Myocyte (in vitro differentiated cells): ENCODE measurements around the gene CCDC68. TPM values are rescaled to one million over a fixed set of nuclear protein-coding genes. Genes with fewer than 3 reads are reported as not detected.

Experiments used
- DNase-seq: peaks from one replicate; pipeline ENCODE4 v3.0.0-alpha.2; 2012; ENCODE audit warnings: low read depth
- polyA plus RNA-seq: library from polyadenylated mRNA; unstranded; fragments of >200 nt; gene quantifications from one replicate; pipeline ENCODE4 v1.2.1, GENCODE V29; 2012; ENCODE audit warnings: missing spikeins
- total RNA-seq: library from RNA; depleted of rRNA; stranded (reverse); fragments of >200 nt; gene quantifications from 2 replicates; pipeline ENCODE4 v1.2.3, GENCODE V29; 2014

CCDC68 gene, protein sequence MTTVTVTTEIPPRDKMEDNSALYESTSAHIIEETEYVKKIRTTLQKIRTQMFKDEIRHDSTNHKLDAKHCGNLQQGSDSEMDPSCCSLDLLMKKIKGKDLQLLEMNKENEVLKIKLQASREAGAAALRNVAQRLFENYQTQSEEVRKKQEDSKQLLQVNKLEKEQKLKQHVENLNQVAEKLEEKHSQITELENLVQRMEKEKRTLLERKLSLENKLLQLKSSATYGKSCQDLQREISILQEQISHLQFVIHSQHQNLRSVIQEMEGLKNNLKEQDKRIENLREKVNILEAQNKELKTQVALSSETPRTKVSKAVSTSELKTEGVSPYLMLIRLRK
- total RNA-seq, result not detected in 2 replicates
- polyA plus RNA-seq, result not detected

DNA sequence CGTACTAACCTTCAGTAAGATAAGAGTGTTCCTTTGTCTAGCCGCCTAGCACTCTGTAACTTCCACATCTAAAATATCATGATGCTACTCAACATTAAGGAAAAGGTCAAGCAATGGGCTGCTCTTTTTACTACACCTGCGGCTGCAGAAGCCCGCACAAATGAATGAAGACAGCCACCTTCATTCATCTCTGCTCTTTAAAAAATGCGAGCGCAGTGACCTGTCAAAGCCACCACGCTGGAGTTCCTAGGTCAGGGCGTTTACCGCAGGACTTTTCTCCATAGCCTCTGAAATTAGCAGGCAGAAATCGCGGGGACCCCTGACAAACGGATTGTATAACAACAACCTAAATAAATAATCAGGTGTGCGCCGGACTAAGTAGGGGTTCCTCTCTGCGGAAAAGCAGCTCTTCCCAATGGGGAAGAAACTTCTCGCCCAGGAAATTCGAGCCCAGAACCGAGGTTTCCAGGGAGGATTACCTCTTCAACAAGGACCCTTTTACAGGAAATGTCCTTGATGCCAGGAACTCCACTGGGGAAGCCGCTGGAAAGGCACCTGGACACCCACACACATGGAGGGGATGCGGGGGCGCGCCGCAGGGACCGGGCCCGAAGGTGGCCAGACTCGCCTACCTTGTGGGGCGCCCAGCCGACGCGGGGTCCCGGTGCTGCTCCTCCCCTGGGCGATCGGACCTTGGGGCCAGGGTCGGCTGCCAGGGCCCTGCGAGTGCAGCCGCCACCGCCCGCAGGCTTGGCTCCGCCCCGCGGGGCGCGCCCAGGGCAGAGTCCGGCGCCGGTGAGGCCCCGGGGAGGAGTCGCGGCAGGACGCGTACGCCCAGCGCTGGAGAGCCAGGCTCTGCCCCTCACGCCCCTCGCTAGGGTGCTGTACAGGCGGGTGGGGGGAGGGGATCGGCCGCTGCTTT is at the start of gene CCDC68:
Gene CCDC68 (minus strand): TSS at position 758 of the 922 bp plus-strand sequence. CDS start 16,670 bp downstream, outside the sequence.
- no peak for DNase-seq

GRCh38 chr18:55007602-55008001 is 48.3 kb upstream of the CCDC68 start:
- no peak for DNase-seq

DNA sequence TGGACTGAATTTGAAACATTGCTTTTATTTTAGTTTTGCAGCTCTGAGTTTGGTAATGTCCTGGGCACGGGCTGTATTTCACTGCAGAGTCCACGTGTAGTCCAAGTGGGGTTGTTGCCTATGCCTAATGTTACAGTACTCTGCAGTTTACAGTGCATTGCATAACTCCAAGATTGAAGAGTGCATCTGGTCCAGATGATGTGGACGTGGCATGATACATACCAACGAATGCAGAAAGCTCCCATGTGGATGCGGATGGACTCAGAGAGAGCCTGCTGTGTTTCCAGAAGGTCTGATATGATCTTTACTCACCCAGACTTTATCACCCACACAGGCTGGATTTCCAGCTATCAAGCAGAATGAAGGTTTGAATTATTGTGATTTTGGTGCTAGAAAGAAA is 44.4 kb upstream of the CCDC68 start:
- DNase-seq, result no peak

DNA sequence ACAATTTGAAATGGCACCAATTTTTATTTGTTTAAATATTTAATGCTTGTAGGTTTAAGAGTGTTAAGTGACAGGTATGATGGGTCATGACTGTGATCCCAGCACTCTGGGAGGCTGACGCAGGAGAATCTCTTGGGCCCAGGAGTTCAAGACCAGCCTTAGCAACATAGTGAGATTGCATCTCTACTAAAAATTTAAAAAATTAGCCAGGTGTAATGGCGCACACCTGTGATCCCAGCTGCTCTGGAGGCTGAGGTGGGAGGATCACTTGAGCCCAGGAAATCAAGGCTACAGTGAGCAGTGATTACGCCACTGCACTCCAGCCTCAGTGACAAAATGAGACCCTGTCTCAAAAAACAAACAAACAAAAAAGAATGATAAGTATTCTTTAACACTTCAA is 43.0 kb upstream of the CCDC68 start:
- DNase-seq, result no peak

GRCh38 chr18:55001394-55002024 is 42.2 kb upstream of the CCDC68 start:
- no peak for DNase-seq

- DNase-seq, result no peak
These were observed 41.3 kb upstream of the CCDC68 start for GRCh38 chr18:55000529-55000928.

DNA sequence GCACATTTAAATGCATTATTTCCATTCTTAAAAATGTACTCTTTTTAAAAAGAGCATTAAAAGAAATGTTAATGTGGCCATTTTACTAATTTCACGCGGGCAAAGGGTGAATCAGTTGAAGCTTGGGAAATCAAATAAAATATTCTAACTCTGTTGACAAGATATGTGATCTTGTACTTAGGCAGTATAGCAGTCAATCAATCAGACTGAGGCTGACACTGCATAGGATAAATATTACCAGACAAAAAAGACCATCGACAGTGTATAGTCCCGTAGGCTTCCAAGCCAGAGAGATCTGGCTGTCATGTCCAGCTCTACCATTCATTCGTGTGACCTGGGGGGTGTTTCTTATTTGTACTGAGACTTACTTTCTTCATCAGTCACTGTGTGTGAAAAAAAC is 39.8 kb upstream of the CCDC68 start:
- no peak for DNase-seq

DNA sequence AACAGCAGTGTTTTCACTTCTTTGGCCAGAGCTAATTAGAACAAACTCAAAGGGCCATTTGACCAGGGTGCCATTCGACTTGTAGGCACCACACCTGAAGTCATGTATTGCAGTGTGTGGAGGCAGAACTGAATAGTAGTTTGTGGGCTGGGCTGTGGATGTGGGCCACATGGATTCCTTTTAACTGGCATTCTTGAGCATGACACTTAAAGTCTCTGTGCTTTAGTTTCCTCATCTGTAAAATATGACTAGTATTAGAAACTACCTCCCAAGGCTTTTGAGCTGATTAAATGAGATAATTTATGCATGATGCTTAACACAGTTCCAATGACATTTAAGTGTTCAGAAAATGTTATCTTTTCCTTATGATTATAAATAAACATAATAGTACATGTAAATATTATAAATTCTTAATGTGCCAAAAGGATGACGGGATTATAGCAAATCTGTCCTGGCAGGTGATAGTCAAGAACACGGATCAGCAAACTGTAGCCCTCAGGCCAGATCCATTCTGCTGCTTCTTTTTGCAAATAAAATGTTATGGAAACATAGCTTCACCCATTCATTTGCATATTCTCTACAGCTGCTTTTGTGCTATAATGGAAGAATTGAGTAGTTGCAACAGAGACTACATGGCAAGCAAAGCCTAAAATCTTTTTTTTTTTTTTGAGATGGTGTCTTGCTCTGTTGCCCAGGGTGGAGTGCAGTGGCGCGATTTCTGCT is 36.3 kb upstream of the CCDC68 start:
- no peak for DNase-seq

GRCh38 chr18:54991981-54992380 is 32.7 kb upstream of the CCDC68 start:
- no peak for DNase-seq

DNA sequence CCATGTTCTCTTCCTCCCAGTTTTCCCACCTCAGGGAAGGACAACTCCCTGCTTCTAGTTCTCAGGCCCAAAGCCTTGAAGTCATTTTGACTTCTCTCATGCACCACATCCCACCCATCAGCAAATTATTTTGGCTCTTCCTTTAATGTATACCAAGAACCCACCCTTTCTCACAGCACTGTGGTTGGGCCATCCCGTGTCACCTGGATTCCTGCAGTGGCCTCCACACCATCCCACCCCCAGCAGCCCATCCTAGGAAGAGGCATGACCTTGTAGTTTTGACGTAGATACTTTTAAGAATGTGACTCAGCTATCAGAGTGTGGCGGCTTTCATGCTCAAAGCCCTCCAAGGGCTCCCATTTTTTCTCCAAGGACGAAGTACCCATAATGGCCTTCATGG is 25.6 kb upstream of the CCDC68 start:
- no peak for DNase-seq

DNA sequence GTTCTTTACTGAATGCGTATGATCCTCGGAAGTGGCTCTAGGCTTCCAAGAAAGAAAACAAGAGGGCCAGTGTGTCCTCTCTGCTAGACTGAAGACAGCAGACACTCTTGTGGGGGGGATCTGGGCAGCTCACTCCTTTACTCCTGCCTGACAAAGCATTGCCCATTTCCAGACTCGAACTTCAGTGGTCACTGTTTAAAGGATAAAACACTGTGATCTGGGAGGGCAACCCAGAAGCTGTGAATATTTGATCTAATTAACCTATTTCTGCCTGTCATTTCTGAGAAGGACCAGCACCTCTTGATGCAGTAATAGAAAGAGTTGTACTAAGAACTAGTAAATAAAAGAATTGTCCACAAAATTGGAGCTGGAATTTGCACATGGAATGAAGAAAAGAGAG is 24.5 kb upstream of the CCDC68 start:
- DNase-seq, result no peak

DNA sequence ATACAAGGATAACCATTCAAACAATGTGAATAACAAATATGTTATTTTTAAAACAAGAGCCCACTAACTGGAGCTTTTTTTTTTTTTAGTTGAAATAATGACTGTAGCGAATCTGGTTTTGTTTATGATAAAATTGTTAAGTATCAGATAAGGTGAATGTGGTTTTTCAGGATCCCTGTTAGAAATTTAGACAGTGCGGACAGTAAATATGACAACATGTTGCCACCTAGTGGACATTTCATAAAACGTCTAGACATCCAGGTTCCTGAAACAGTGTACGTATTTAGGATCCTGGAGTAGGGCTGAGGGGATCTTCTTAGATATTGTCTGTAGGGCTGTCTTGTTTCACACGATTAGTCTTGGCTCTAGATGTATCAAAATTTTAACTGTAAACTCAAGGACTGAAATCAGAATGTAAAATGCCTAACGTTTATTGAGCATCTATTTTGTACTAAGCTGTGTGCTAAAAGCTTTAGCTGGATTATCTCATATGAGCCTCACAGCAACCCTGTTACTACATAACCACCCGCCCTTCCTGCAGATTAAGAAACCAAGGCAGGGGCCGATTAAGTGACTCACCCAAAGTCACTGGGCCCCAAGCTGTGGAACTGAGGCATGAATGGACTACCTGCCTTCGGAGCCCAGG is 23.9 kb upstream of the CCDC68 start:
- DNase-seq, result peak; percentile 73

DNA sequence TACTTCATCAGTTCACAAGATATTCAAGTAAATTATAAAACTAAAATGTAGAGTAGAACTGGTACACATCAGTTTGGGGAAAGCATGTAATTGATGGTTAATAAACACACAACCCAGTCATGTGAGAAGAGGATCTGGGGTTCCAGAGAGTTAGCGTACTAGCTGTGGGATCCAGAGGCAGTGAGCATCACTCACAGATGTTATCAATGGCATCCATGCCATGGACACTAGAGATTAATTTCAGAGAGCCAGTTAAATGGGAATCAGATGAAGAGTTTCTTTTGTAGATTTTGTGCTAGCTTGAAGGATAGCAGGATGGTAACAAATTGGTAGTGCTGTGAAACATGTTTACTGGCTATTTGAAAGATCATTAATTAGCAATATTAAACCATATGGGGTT is 21.8 kb upstream of the CCDC68 start:
- no peak for DNase-seq

DNA sequence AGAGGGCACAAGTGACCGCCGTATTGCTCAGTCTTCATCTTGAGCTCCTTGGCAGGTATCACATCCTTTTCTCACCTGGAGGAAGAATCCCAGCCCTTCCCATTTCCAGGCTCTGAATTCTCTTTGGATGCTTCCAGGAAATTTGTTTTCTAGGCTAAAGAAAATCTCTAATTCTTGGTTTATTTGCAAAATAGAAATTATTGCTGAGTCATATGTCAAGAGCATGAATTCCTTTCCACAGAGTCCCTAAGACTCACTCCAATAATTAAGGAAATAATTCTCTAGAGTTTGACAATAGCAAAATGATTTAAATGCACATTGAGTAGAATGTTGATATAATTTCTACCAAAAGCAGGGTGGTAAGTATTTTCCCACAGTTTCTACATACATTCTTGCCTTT is 16.3 kb upstream of the CCDC68 start:
- DNase-seq, result no peak

GRCh38 chr18:54973046-54973445 is 13.8 kb upstream of the CCDC68 start:
- no peak for DNase-seq

- no peak for DNase-seq
These were observed 9.5 kb upstream of the CCDC68 start for GRCh38 chr18:54968807-54969206.

DNA sequence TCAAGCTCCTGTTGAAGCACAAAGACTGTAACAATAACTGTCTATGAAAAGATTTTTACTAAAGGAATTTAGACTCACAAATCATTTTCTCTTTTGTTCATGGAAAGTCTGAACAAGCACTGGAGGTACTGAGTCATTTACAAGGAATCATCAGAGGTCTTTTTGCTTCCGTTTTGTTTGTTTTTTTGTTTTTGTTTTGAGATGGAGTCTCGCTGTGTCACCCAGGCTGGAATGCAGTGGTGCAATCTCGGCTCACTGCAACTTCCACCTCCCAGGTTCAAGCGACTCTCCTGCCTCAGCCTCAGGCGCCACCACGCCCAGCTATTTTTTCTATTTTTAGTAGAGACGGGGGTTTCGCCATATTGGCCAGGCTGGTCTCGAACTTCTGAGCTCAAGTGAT is 9.0 kb upstream of the CCDC68 start:
- DNase-seq, result peak; percentile 40

DNA sequence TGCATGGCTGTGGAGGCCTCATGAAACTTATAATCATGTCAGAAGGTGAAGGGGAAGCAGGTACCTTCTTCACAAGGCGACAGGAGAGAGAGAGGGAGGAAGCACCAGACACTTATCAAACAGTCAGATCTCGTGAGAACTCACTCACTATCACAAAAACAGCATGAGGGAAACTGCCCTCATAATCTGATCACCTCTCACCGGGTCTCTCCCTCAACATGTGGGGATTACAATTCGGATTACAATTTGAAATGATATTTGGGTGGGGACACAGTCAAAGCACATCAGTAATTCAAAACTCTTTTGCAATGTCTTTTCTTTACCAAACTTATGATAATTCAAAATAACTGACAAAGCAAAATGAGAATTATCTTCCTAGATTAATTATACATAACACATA is 8.5 kb upstream of the CCDC68 start:
- DNase-seq, result no peak

DNA sequence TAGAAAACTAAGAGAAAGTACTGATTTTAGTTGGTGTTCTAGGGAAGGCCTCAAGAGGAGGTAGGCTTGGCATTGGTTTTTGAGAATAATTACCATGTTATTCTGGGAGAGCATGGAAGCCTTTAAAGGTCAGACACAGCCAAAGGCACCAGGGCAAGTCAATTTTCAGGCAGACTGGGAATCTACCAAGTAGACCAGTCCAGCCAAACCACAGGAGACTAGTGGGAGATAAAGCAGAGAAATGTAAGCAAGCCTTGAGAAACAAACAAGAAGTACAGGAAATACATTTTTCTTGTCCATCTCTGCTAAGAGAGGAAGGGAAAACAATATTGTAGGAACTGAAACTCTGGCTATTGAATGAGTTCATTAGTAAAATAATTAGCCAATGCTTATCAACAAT is 5.5 kb upstream of the CCDC68 start:
- DNase-seq, result peak; percentile 14

DNA sequence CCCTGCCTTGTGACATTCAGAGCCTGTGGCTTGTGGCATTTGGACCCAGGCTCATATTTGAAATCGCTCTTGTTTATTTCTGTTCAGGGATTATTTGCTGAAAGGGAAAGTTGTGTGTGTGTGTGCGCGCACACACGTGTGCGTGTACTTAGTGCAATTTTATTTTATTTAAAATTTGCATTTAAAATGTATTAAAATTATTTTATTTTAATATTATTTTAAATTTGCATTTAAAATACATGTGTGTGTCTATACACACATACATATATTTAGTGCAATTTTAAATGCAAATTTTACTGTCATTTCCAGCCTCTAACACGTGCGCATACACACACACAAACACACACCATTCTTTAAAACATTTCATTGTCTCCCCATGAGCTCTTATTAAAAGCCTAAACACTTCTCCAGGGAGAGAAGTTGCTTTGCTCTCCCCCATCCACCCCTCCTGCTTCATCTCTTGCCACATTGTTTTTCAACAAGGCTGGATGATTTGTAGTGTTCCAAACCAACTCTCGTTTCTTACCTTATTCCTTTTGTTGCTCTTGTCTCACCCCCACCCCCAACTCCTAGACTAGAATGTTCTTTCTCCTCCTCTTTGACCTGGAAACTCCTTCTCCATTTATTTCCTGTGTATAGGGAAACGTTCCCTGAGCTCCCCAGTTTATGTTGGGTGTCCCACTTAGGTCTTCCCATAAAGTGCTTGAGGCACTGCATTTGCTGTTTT is 3.8 kb upstream of the CCDC68 start:
- no peak for DNase-seq
